22Rv1 (cell line): ENCODE measurements around the gene KNDC1.

ENCODE experiments used
- CTCF ChIP-seq: fragments of 450-650 bp; IDR thresholded peaks from 2 replicates; pipeline ENCODE4 v1.5.1; 2017; ENCODE audit warnings: mild to moderate bottlenecking
- ZFX ChIP-seq: fragments of 450-650 bp; IDR thresholded peaks from 2 replicates; pipeline ENCODE4 v1.6.1; 2017; ENCODE audit warnings: antibody characterized with exemption, borderline replicate concordance

GRCh38 chr10:133249094-133249780, 89.2 kb downstream of the KNDC1 start:
- TF ChIP-seq CTCF (no peak), ZFX (no peak)
